GM10266 (cell line): ENCODE results near the gene LDLRAD4.

Experiments
- DNase-seq: peaks from one replicate; pipeline ENCODE4 v3.0.0; 2012; ENCODE audit errors: extremely low spot score
- TF ChIP-seq, protein P1 (sequence below): IDR thresholded peaks from 2 replicates; pipeline ENCODE4 v1.5.1; 2012; ENCODE audit warnings: mild to moderate bottlenecking, low read depth; ENCODE audit not compliant: control insufficient read depth, insufficient read depth; ENCODE audit errors: missing control alignments

Gene LDLRAD4

DNA sequence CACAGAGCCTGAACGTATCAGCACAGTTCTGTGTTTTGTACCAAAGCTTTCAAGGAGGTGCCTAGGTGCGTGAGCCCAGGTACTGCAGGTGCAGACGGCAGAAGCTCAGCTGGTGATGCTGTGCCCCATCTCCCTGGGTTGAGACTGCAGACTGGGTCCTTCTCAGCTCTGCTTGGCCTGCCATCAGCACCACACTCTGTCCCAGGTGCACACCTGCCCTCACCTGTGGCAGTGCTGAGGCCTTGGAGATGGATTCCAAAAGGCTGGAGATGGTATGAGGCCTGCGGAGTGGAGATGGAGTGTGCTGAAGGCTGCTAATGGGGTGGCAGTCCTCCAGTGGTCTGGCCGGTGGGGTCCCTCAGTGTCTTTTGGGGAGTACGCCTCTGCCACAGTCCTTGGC lies 9.3 kb downstream of the LDLRAD4 start:
- no peak for DNase-seq
- TF ChIP-seq, protein P1, sequence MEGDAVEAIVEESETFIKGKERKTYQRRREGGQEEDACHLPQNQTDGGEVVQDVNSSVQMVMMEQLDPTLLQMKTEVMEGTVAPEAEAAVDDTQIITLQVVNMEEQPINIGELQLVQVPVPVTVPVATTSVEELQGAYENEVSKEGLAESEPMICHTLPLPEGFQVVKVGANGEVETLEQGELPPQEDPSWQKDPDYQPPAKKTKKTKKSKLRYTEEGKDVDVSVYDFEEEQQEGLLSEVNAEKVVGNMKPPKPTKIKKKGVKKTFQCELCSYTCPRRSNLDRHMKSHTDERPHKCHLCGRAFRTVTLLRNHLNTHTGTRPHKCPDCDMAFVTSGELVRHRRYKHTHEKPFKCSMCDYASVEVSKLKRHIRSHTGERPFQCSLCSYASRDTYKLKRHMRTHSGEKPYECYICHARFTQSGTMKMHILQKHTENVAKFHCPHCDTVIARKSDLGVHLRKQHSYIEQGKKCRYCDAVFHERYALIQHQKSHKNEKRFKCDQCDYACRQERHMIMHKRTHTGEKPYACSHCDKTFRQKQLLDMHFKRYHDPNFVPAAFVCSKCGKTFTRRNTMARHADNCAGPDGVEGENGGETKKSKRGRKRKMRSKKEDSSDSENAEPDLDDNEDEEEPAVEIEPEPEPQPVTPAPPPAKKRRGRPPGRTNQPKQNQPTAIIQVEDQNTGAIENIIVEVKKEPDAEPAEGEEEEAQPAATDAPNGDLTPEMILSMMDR: no peak

DNA sequence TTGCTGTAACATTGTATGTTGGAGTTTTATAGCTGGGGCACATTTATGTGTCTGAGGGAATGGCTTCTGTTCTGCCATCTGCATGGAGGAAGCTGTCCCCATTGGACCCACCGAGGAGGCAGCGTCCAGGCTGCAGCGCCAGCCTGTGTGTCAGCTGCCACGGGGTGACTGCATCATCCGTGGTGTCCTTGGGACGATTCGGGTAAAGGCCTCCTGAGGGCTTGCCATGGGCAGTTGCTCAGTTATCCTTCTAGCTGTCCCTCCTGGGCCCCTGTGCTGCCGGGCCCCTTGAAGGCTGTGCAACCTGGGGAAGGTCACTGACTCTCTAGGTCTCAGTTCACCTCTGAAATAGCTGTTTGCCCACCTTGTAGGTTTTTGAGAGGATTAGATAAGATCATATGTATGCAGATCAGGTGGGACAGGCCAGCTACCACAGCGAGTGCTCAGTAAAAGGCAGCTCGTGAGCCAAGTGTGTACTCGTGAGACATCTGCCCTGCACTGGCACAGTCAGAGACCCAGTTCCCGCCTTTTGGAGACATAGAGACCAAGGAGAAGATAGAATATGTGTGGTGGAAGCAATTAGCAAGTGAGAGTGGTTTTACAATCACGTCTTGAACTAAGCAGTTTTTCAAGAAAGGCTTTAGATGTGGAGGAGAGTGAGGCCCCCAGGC lies 10.6 kb downstream of the LDLRAD4 start:
- no peak for DNase-seq
- TF ChIP-seq, protein P1: no peak

DNA sequence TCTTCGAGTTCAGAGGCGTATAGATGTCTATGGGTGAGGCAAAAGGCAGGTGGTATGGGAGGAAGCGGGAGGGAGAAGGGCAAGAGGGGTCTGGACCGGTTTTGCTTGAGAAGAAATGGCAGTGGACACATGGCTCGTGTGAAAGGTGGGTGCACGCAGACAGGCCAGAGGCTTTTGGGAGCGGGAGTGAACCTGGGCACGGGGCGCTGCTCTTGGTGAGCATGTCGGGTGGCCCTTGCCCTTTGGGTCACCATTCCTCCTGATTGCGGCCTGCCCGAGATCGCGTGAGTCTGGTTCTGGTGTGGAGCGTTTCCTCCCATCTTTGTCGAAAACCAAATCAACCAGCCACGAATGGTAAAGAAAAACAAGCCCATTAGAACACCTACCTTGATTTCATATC lies 12.6 kb downstream of the LDLRAD4 start:
- no peak for DNase-seq
- TF ChIP-seq, protein P1: no peak

DNA sequence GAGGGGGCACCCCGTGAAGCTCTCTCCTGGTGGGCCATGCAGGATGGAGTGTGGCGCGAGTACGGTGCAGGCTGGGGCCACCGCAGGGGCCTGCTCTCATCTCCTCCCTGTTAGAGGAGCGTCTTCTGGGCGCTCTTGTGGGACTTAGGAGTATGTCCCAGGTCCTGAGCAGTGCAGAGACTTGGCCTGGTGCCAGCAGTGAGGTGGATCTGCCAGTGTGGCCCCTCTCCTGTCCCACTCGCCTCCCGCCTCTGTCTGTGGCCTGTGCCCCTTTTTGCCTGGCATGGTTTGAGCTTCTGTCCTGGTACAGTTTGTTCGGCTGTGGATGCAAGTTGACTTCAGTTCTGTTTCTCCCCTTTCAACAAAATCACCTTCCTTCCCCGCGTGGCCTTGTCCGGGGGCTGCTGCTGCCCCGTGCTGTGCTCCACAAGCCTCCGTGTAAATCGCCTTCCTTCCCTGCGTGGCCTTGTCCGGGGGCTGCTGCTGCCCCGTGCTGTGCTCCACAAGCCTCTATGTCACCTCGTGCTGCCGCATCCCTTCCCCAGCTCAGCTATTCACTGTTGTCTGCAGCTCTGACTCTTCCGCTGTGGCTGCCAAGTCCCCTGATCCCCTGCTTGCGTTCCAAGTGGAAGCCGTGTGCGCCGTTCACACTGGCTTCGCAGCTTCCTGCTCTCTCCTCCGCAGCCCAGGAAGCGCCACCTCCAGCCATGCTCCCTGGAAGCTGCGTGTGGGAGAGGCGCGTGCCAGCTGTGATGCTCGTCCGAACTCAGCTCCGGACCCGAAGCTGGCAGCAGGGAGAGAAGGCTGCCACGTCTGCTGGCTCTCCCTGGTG lies 13.7 kb downstream of the LDLRAD4 start:
- no peak for DNase-seq

DNA sequence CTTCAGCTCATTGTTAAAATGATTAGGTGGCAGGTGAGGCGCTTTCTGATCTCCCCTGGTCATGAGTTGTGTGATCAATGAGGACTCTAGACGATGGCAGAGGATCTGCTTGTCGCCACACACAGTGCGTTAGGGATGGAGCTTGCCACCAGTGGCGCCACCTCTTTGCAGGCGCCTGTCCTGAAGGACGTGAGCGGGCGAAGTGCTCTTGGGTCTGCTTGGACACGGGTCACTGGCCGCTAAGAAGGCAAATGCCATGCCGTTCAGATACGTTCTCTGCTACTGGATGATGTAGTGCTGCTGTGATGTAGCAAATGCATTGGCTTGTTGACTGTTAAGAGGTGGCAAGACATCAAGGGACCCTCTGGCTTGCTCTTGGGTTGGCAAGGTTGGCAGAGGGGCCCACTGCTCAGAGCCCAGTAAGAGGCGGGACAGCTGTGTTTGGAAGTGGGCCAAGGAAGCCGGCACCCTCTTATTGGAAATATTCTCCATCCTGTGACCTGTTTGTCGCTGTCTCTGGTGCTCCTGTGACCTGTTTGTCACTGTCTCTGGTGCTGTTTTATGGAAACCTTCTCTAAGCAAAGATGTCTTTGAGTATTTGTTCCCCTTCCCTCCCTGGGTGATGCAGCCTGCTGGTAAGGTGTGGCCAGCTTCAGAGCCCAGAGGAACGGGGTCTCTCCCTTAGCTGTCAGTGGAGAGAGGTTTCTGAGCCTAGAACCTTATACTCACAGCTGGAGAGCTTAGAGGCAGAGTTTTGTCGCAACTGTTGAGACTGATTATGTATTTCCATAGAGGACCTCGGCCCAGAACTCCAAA lies 14.6 kb downstream of the LDLRAD4 start:
- TF ChIP-seq, protein P1: no peak
- DNase-seq: no peak

More for the DNA sequence above, 13.7 kb downstream of the LDLRAD4 start:
- TF ChIP-seq, protein P1: no peak

DNA sequence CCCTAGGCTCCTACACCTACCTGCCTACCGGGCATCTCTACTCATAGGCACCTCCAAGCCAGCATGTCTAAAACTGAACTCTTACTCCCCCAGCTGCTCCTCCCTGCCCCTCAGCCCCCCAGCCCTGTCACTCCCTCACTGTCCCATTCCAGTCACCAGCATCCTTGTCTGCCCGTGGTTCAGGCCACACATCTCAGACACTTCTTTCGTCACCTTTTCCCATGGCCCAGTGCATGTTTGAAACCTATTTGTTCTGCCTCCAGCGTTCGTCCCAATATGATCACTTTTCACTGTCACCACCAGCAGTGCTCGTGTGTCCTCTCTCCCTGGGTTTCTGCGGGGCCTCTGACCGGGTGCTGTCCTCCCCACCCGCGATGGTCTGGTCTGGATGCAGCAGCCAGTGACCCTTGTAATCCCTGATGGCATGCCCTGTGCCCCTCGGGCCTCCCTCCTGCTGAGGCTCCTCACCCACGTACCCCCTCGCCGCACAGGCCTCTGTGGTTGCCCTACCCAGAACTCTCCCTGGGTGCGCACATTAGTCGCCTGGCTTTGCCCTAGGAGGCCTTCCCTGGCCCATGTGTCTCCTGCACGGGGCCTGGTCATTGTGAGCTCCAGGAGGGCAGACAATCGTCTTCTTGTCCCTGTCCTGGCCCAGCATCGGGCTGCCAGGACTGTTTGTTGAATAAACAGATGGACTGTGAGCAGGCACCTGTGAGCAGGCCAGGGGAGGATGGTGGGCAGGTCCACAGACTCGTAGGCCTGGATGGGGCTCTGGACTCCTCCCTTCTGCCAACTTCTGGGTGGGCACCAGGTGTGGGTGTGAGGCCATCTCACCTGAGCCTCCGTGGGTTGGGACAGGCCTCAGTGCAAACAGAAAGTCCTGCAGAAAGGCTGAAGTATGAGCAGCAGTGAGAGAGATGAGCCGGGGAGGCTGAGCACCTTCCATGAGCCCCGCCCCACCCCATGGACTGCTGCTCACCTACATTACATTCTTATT lies 15.5 kb downstream of the LDLRAD4 start:
- TF ChIP-seq, protein P1: no peak

More for the DNA sequence above, 15.5 kb downstream of the LDLRAD4 start:
- DNase-seq: no peak
